Activated CD8-positive, alpha-beta T cell treated with anti-CD3 and anti-CD28 coated beads, Interleukin-2, amount 10 ng/mL, durations not matched to agents 7 days and 5 days (primary cell): ENCODE data around the gene MORF4L1. TPM values are rescaled to one million over a fixed set of nuclear protein-coding genes. Genes with fewer than 3 reads are reported as not detected.

ENCODE experiments used
- ATAC-seq: fragments of 150-1000 bp; cut with Tn5 transposase; one replicate; pipeline ENCODE4 v1.10.0; 2021; ENCODE audit warnings: moderate library complexity
- CTCF ChIA-PET: fragments of 350-600 bp; sonication (Branson Sonifier 250); formaldehyde crosslinking; loops from one replicate; lab custom pipeline; 2021; ENCODE audit warnings: antibody characterized with exemption; lab: Charles Lee
- POLR2A ChIA-PET: fragments of 350-600 bp; sonication (Branson Sonifier 250); formaldehyde crosslinking; loops from one replicate; lab custom pipeline; 2021; ENCODE audit warnings: antibody characterized with exemption; lab: Charles Lee
- DNase-seq: peaks from one replicate; pipeline ENCODE4 v3.0.0-alpha.2; 2020
- H3K27ac Mint-ChIP-seq: one replicate; pipeline ENCODE4 v1.8.0; 2021; ENCODE audit warnings: mild to moderate bottlenecking, mixed read lengths
- H3K27me3 Mint-ChIP-seq: one replicate; pipeline ENCODE4 v1.8.0; 2021; ENCODE audit warnings: low read depth, mixed read lengths
- H3K36me3 Mint-ChIP-seq: one replicate; pipeline ENCODE4 v1.8.0; 2021; ENCODE audit warnings: low read depth, mixed read lengths
- H3K4me1 Mint-ChIP-seq: one replicate; pipeline ENCODE4 v1.8.0; 2021; ENCODE audit warnings: low read depth, mixed read lengths
- H3K4me3 Mint-ChIP-seq: one replicate; pipeline ENCODE4 v1.8.0; 2021; ENCODE audit warnings: mild to moderate bottlenecking, mixed read lengths
- H3K9me3 Mint-ChIP-seq: one replicate; pipeline ENCODE4 v1.8.0; 2022; ENCODE audit warnings: mixed read lengths; ENCODE audit not compliant: insufficient read depth
- total RNA-seq, 2 experiments: library from RNA; stranded (reverse); gene quantifications; one replicate each; pipeline ENCODE4 v1.2.3, GENCODE V29; 2021

Gene MORF4L1
- total RNA-seq, 2 experiments from 2014 or later: 243 to 244 TPM

GRCh38 chr15:78944202-78944625, 71.5 kb downstream of the MORF4L1 start:
- ATAC-seq (no peak), DNase-seq (no peak)
- POLR2A ChIA-PET: no interaction called here
- H3K27me3 Mint-ChIP-seq: peaks cover 27% of the 10 kb centered on the region
- H3K4me3 Mint-ChIP-seq: peak overlapping the region; percentile 77
- CTCF ChIA-PET: no interaction called here
- H3K4me1 Mint-ChIP-seq: peaks cover 17% of the 10 kb centered on the region
- H3K27ac Mint-ChIP-seq: no peak overlapping the region
- peaks cover under 1% of the 10 kb centered on the region for H3K36me3 Mint-ChIP-seq
- H3K9me3 Mint-ChIP-seq: no peaks in the 10 kb centered on the region

GRCh38 chr15:78944669-78945407, 72.1 kb downstream of the MORF4L1 start, which contains the start of gene CTSH:
Gene CTSH, minus strand, starts transcription at chr15:78945046. Its CDS starts 65 bp downstream, at chr15:78944981.
- ChIA-PET POLR2A (no interaction called here), CTCF (no interaction called here)
- ATAC-seq: peak; percentile 94
- H3K4me1 Mint-ChIP-seq: peaks cover 12% of the 10 kb centered on the region
- H3K27ac Mint-ChIP-seq: no peak within 1 kb of the TSS
- no peaks in the 10 kb centered on the region for H3K9me3 Mint-ChIP-seq
- H3K36me3 Mint-ChIP-seq: no peaks in the 10 kb centered on the region
- H3K4me3 Mint-ChIP-seq: peak within 1 kb of the TSS; percentile 77
- peak; percentile 81 for DNase-seq
- H3K27me3 Mint-ChIP-seq: peaks cover 27% of the 10 kb centered on the region

- H3K27ac Mint-ChIP-seq: no peak overlapping the region
- H3K27me3 Mint-ChIP-seq: peaks cover 29% of the 10 kb centered on the region
- DNase-seq: no peak
- H3K9me3 Mint-ChIP-seq: no peaks in the 10 kb centered on the region
- ATAC-seq: no peak
- peaks cover 16% of the 10 kb centered on the region for H3K4me1 Mint-ChIP-seq
- POLR2A ChIA-PET: no interaction called here
- CTCF ChIA-PET: interaction anchor here (1.1 kb wide), 1 partner anchor 32 kb away, joined by 4 read pairs; no protein-coding TSS in a partner anchor
- H3K36me3 Mint-ChIP-seq: no peaks in the 10 kb centered on the region
- H3K4me3 Mint-ChIP-seq: no peak overlapping the region
Measured at GRCh38 chr15:78946493-78946892, 73.8 kb downstream of the MORF4L1 start.

- no peak overlapping the region for H3K4me3 Mint-ChIP-seq
- H3K36me3 Mint-ChIP-seq: no peaks in the 10 kb centered on the region
- POLR2A ChIA-PET: interaction anchor here (1.1 kb wide), 1 partner anchor 172 kb away, joined by 3 read pairs; no protein-coding TSS in a partner anchor
- no peak overlapping the region for H3K27ac Mint-ChIP-seq
- DNase-seq (no peak), ATAC-seq (no peak)
- peaks cover 19% of the 10 kb centered on the region for H3K4me1 Mint-ChIP-seq
- H3K9me3 Mint-ChIP-seq: no peaks in the 10 kb centered on the region
- CTCF ChIA-PET: interaction anchor here (1.0 kb wide), 1 partner anchor 234 kb away, joined by 3 read pairs; no protein-coding TSS in a partner anchor
- peaks cover 28% of the 10 kb centered on the region for H3K27me3 Mint-ChIP-seq
Measured at GRCh38 chr15:78947506-78947905, 74.8 kb downstream of the MORF4L1 start.

Other genes starting within 250 kb of the MORF4L1 start
- not detected for gene CHRNB4, start 231.7 kb upstream of the MORF4L1 start, total RNA-seq
- gene ADAMTS7, start 61.4 kb upstream of the MORF4L1 start, total RNA-seq: not detected
- gene CTSH, start 72.2 kb downstream of the MORF4L1 start, total RNA-seq: 10 to 100 TPM; 34.0 to 35.3 TPM
- not detected for gene RASGRF1, start 217.9 kb downstream of the MORF4L1 start, total RNA-seq